Trophoblast cell (in vitro differentiated cells and primary cell): ENCODE results near the gene PDZD4.

Experiments
- DNase-seq, 2 donors: peaks; one replicate each; pipeline ENCODE4 v3.0.0-alpha.2; 2016
- H2AFZ ChIP-seq: 2 replicates; pipeline ENCODE4 v1.6.1; 2013; ENCODE audit warnings: low read length, moderate library complexity, mild to moderate bottlenecking; ENCODE audit not compliant: insufficient read depth, poor library complexity
- H2AK5ac ChIP-seq: 2 replicates; pipeline ENCODE4 v1.6.1; 2013; ENCODE audit warnings: mild to moderate bottlenecking, low read length
- H2BK120ac ChIP-seq: 2 replicates; pipeline ENCODE4 v1.6.1; 2013; ENCODE audit warnings: low read length, mild to moderate bottlenecking, moderate library complexity; ENCODE audit not compliant: insufficient read depth, poor library complexity
- H2BK12ac ChIP-seq: 2 replicates; pipeline ENCODE4 v1.6.1; 2013; ENCODE audit warnings: mild to moderate bottlenecking, low read length, moderate library complexity
- H2BK5ac ChIP-seq: 2 replicates; pipeline ENCODE4 v1.6.1; 2013; ENCODE audit warnings: low read length, low read depth, moderate library complexity, mild to moderate bottlenecking; ENCODE audit not compliant: poor library complexity
- H3K14ac ChIP-seq: 2 replicates; pipeline ENCODE4 v1.6.1; 2013; ENCODE audit warnings: mild to moderate bottlenecking, low read length
- H3K18ac ChIP-seq: 2 replicates; pipeline ENCODE4 v1.6.1; 2013; ENCODE audit warnings: mild to moderate bottlenecking, low read length
- H3K23ac ChIP-seq: 2 replicates; pipeline ENCODE4 v1.6.1; 2013; ENCODE audit warnings: low read length
- H3K27ac ChIP-seq: 2 replicates; pipeline ENCODE4 v1.5.1; 2013; ENCODE audit warnings: low read depth, mild to moderate bottlenecking, inconsistent platforms, low read length, moderate library complexity
- H3K27me3 ChIP-seq: 2 replicates; pipeline ENCODE4 v1.6.1; 2013; ENCODE audit warnings: inconsistent platforms, mild to moderate bottlenecking, low read length, moderate library complexity; ENCODE audit not compliant: insufficient read depth
- H3K36me3 ChIP-seq, 2 experiments: 1 replicate in 1 of 2; 2 replicates in 1 of 2; pipeline ENCODE4 v1.6.1; 2013; ENCODE audit warnings: low read length in 2 of 2, mild to moderate bottlenecking in 2 of 2, moderate library complexity in 1 of 2; ENCODE audit not compliant: insufficient read depth in 2 of 2, control insufficient read depth in 1 of 2
- H3K4ac ChIP-seq: 2 replicates; pipeline ENCODE4 v1.6.1; 2013; ENCODE audit warnings: low read depth, mild to moderate bottlenecking, low read length, moderate library complexity
- H3K4me1 ChIP-seq, 2 experiments: 1 replicate in 1 of 2; 2 replicates in 1 of 2; pipeline ENCODE4 v1.6.1; 2013; ENCODE audit warnings: low read length in 2 of 2, mild to moderate bottlenecking in 2 of 2, moderate library complexity in 1 of 2; ENCODE audit not compliant: insufficient read depth in 2 of 2, control insufficient read depth in 1 of 2
- H3K4me2 ChIP-seq: 2 replicates; pipeline ENCODE4 v1.6.1; 2013; ENCODE audit warnings: inconsistent platforms, mild to moderate bottlenecking, low read length, moderate library complexity
- H3K4me3 ChIP-seq: 2 replicates; pipeline ENCODE4 v1.5.1; 2013; ENCODE audit warnings: mild to moderate bottlenecking, low read depth, low read length, inconsistent platforms
- H3K79me1 ChIP-seq: one replicate; pipeline ENCODE4 v1.6.1; 2013; ENCODE audit warnings: low read length
- H3K79me2 ChIP-seq: 2 replicates; pipeline ENCODE4 v1.6.1; 2013; ENCODE audit warnings: low read length, mild to moderate bottlenecking; ENCODE audit not compliant: control insufficient read depth, insufficient read depth, poor library complexity
- H3K9ac ChIP-seq: 2 replicates; pipeline ENCODE4 v1.6.1; 2013; ENCODE audit warnings: mild to moderate bottlenecking, low read length
- H3K9me3 ChIP-seq: 2 replicates; pipeline ENCODE4 v1.6.1; 2013; ENCODE audit warnings: low read depth, mild to moderate bottlenecking, control low read depth, inconsistent platforms, low read length; ENCODE audit not compliant: insufficient read depth
- H4K12ac ChIP-seq: 2 replicates; pipeline ENCODE4 v1.6.1; 2013; ENCODE audit warnings: low read depth, mild to moderate bottlenecking, low read length, moderate library complexity
- H4K8ac ChIP-seq: 2 replicates; pipeline ENCODE4 v1.6.1; 2013; ENCODE audit warnings: low read depth, mild to moderate bottlenecking, low read length, moderate library complexity
- H4K91ac ChIP-seq: one replicate; pipeline ENCODE4 v1.6.1; 2013; ENCODE audit warnings: low read depth, mild to moderate bottlenecking, low read length, moderate library complexity
- whole genome bisulfite sequencing: extraction: QIAGEN DNeasy Blood & Tissue Kit; methylation state at CpG from one replicate; pipeline ENCODE4 v1.1.7; 2013; ENCODE audit warnings: missing lambda C conversion rate; ENCODE audit not compliant: insufficient read length, insufficient coverage; ENCODE audit errors: extremely low coverage; 5-methylcytosine and 5-hydroxymethylcytosine counted together

PDZD4 gene

GRCh38 chrX:153772316-153773217, 57.8 kb downstream of the PDZD4 start:
- H3K9me3 ChIP-seq: peaks cover 3% of the 10 kb centered on the region
- H3K36me3 ChIP-seq: no peaks in the 10 kb centered on the region
- no peak for DNase-seq
- H3K14ac ChIP-seq: no peak overlapping the region
- no peak overlapping the region for H2AK5ac ChIP-seq
- no peak overlapping the region for H4K8ac ChIP-seq
- no peaks in the 10 kb centered on the region for H3K4me1 ChIP-seq
- no peak overlapping the region for H2BK120ac ChIP-seq
- no peak overlapping the region for H3K4me2 ChIP-seq
- H3K23ac ChIP-seq: no peak overlapping the region
- H3K79me2 ChIP-seq: no peaks in the 10 kb centered on the region
- H3K18ac ChIP-seq: no peak overlapping the region
- no peak overlapping the region for H3K9ac ChIP-seq
- no peaks in the 10 kb centered on the region for H3K79me1 ChIP-seq
- no peak overlapping the region for H3K4ac ChIP-seq
- no peak overlapping the region for H3K27ac ChIP-seq
- H2AFZ ChIP-seq: no peak overlapping the region
- no peak overlapping the region for H4K91ac ChIP-seq
- WGBS: no CpG with 5 or more reads among the region's 21 CpGs
- H2BK12ac ChIP-seq: no peak overlapping the region
- no peak overlapping the region for H2BK5ac ChIP-seq
- no peak overlapping the region for H3K4me3 ChIP-seq
- no peaks in the 10 kb centered on the region for H3K27me3 ChIP-seq
- H4K12ac ChIP-seq: no peak overlapping the region

- Histone ChIP-seq H3K14ac (no peak overlapping the region), H2AK5ac (no peak overlapping the region), H3K36me3 (no peaks in the 10 kb centered on the region), H2BK5ac (no peak overlapping the region), H4K91ac (no peak overlapping the region), H3K9ac (no peak overlapping the region), H4K12ac (no peak overlapping the region), H3K9me3 (peaks cover 3% of the 10 kb centered on the region), H2AFZ (no peak overlapping the region), H3K23ac (no peak overlapping the region), H3K4ac (no peak overlapping the region), H2BK120ac (no peak overlapping the region), H3K18ac (no peak overlapping the region), H3K27me3 (no peaks in the 10 kb centered on the region), H3K4me2 (no peak overlapping the region), H3K4me1 (no peaks in the 10 kb centered on the region), H4K8ac (no peak overlapping the region), H3K79me2 (no peaks in the 10 kb centered on the region), H3K27ac (no peak overlapping the region), H3K79me1 (no peaks in the 10 kb centered on the region), H2BK12ac (no peak overlapping the region), H3K4me3 (no peak overlapping the region)
- DNase-seq: no peak
- no CpG with 5 or more reads among the region's 37 CpGs for WGBS
Observed at GRCh38 chrX:153771415-153772315, 58.7 kb downstream of the PDZD4 start.

- H3K9ac ChIP-seq: no peak overlapping the region
- no peak overlapping the region for H2BK5ac ChIP-seq
- H3K14ac ChIP-seq: no peak overlapping the region
- no peak overlapping the region for H3K4me2 ChIP-seq
- H4K12ac ChIP-seq: no peak overlapping the region
- no peak overlapping the region for H2AK5ac ChIP-seq
- H3K18ac ChIP-seq: no peak overlapping the region
- no peak overlapping the region for H3K27ac ChIP-seq
- no peaks in the 10 kb centered on the region for H3K79me1 ChIP-seq
- H2BK120ac ChIP-seq: no peak overlapping the region
- no peak overlapping the region for H2BK12ac ChIP-seq
- no peak overlapping the region for H3K4me3 ChIP-seq
- H4K91ac ChIP-seq: no peak overlapping the region
- H3K4me1 ChIP-seq: no peaks in the 10 kb centered on the region
- no peak for DNase-seq
- H3K79me2 ChIP-seq: no peaks in the 10 kb centered on the region
- H3K4ac ChIP-seq: no peak overlapping the region
- no peaks in the 10 kb centered on the region for H3K27me3 ChIP-seq
- no peak overlapping the region for H3K23ac ChIP-seq
- H4K8ac ChIP-seq: no peak overlapping the region
- H2AFZ ChIP-seq: no peak overlapping the region
- no peaks in the 10 kb centered on the region for H3K36me3 ChIP-seq
- no CpG with 5 or more reads among the region's 18 CpGs for WGBS
- peaks cover 2% of the 10 kb centered on the region for H3K9me3 ChIP-seq
Observed at GRCh38 chrX:153770601-153771414, 59.5 kb downstream of the PDZD4 start.
